ENCODE data around the gene DUSP14. TPM values are rescaled to one million over a fixed set of nuclear protein-coding genes. Genes with fewer than 3 reads are reported as not detected.

DUSP14 gene
- total RNA-seq, 2 donors from 2014 or later, result 17.0 to 22.8 TPM

GRCh38 chr17:37535906-37536305 is 46.2 kb downstream of the DUSP14 start:
- TF ChIP-seq, protein P1, sequence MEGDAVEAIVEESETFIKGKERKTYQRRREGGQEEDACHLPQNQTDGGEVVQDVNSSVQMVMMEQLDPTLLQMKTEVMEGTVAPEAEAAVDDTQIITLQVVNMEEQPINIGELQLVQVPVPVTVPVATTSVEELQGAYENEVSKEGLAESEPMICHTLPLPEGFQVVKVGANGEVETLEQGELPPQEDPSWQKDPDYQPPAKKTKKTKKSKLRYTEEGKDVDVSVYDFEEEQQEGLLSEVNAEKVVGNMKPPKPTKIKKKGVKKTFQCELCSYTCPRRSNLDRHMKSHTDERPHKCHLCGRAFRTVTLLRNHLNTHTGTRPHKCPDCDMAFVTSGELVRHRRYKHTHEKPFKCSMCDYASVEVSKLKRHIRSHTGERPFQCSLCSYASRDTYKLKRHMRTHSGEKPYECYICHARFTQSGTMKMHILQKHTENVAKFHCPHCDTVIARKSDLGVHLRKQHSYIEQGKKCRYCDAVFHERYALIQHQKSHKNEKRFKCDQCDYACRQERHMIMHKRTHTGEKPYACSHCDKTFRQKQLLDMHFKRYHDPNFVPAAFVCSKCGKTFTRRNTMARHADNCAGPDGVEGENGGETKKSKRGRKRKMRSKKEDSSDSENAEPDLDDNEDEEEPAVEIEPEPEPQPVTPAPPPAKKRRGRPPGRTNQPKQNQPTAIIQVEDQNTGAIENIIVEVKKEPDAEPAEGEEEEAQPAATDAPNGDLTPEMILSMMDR (conservative IDR thresholded peaks at IDR 0.05), result no peak
- no peak overlapping the region for H3K9ac ChIP-seq (ENCODE audit: extremely low read depth, low read length, poor library complexity, severe bottlenecking)
- H3K4me1 Mint-ChIP-seq, result peaks cover under 1% of the 10 kb centered on the region
- H3K9me3 Mint-ChIP-seq, result no peaks in the 10 kb centered on the region
- H3K27me3 ChIP-seq (ENCODE audit: control insufficient read depth, insufficient read depth, low read length, poor library complexity, severe bottlenecking), result no peaks in the 10 kb centered on the region
- H3K36me3 Mint-ChIP-seq (ENCODE audit: low read depth), result peaks cover 63% of the 10 kb centered on the region
- H3K9me3 ChIP-seq (ENCODE audit: control insufficient read depth, low read length), result no peaks in the 10 kb centered on the region
- WGBS, 2 experiments (ENCODE audit: insufficient coverage in 1 of 2, insufficient read length in 1 of 2), result 93 to 100% methylated on average over 3 to 5 of the region's 5 CpGs
- peaks cover 82% of the 10 kb centered on the region for H3K36me3 ChIP-seq (ENCODE audit: control insufficient read depth, insufficient read depth, low read length)
- no peaks in the 10 kb centered on the region for H3K4me1 ChIP-seq (ENCODE audit: control insufficient read depth, insufficient read depth, low read length)
- no peak overlapping the region for H3K4me3 Mint-ChIP-seq
- H3K27ac Mint-ChIP-seq, result no peak overlapping the region
- no peak overlapping the region for H3K27ac ChIP-seq (ENCODE audit: low read depth, low read length)
- DNase-seq, result no peak
- H3K27me3 Mint-ChIP-seq (ENCODE audit: insufficient read depth), result no peaks in the 10 kb centered on the region
- H3K4me3 ChIP-seq (ENCODE audit: low read length), result no peak overlapping the region

GRCh38 chr17:37538981-37539659 is 49.4 kb downstream of the DUSP14 start:
- peaks cover 61% of the 10 kb centered on the region for H3K36me3 Mint-ChIP-seq (ENCODE audit: low read depth)
- TF ChIP-seq, protein P1 (conservative IDR thresholded peaks at IDR 0.05), result no peak

GRCh38 chr17:37541880-37542660 is 52.4 kb downstream of the DUSP14 start:
- Histone ChIP-seq H3K27ac (ENCODE audit: low read depth, low read length) (no peak overlapping the region), H3K9ac (ENCODE audit: extremely low read depth, low read length, poor library complexity, severe bottlenecking) (no peak overlapping the region), H3K4me1 (ENCODE audit: control insufficient read depth, insufficient read depth, low read length) (no peaks in the 10 kb centered on the region), H3K9me3 (ENCODE audit: control insufficient read depth, low read length) (no peaks in the 10 kb centered on the region), H3K36me3 (ENCODE audit: control insufficient read depth, insufficient read depth, low read length) (peaks cover 72% of the 10 kb centered on the region), H3K4me3 (ENCODE audit: low read length) (no peak overlapping the region), H3K27me3 (ENCODE audit: control insufficient read depth, insufficient read depth, low read length, poor library complexity, severe bottlenecking) (no peaks in the 10 kb centered on the region)
- DNase-seq, result no peak
- TF ChIP-seq, protein P1 (conservative IDR thresholded peaks at IDR 0.05), result no peak
- Mint-ChIP-seq H3K27me3 (ENCODE audit: insufficient read depth) (no peaks in the 10 kb centered on the region), H3K4me1 (peaks cover 5% of the 10 kb centered on the region), H3K27ac (peak overlapping the region; percentile 75), H3K36me3 (ENCODE audit: low read depth) (peaks cover 52% of the 10 kb centered on the region), H3K9me3 (no peaks in the 10 kb centered on the region), H3K4me3 (no peak overlapping the region)
- 92 to 95% methylated on average over 9 of the region's 9 CpGs for WGBS, 2 experiments (ENCODE audit: insufficient coverage in 1 of 2, insufficient read length in 1 of 2)

More at GRCh38 chr17:37538981-37539659, 49.4 kb downstream of the DUSP14 start:
- Mint-ChIP-seq H3K27ac (no peak overlapping the region), H3K27me3 (ENCODE audit: insufficient read depth) (no peaks in the 10 kb centered on the region), H3K4me3 (no peak overlapping the region), H3K9me3 (no peaks in the 10 kb centered on the region), H3K4me1 (peaks cover 5% of the 10 kb centered on the region)
- no peak overlapping the region for H3K27ac ChIP-seq (ENCODE audit: low read depth, low read length)
- H3K36me3 ChIP-seq (ENCODE audit: control insufficient read depth, insufficient read depth, low read length), result peaks cover 92% of the 10 kb centered on the region
- H3K4me1 ChIP-seq (ENCODE audit: control insufficient read depth, insufficient read depth, low read length), result no peaks in the 10 kb centered on the region
- no peaks in the 10 kb centered on the region for H3K9me3 ChIP-seq (ENCODE audit: control insufficient read depth, low read length)
- 93 to 96% methylated on average over 5 to 8 of the region's 8 CpGs for WGBS, 2 experiments (ENCODE audit: insufficient coverage in 1 of 2, insufficient read length in 1 of 2)
- H3K9ac ChIP-seq (ENCODE audit: extremely low read depth, low read length, poor library complexity, severe bottlenecking), result no peak overlapping the region
- DNase-seq, result no peak
- no peak overlapping the region for H3K4me3 ChIP-seq (ENCODE audit: low read length)
- no peaks in the 10 kb centered on the region for H3K27me3 ChIP-seq (ENCODE audit: control insufficient read depth, insufficient read depth, low read length, poor library complexity, severe bottlenecking)

Measured in endodermal cell (in vitro differentiated cells).